Activated naive CD4-positive, alpha-beta T cell treated with anti-CD3 and anti-CD28 coated beads, Interleukin-2, amount 50 U/mL, for 16 hours (primary cell): ENCODE measurements around the gene KCNK15.

Source experiments
- DNase-seq: peaks from one replicate; pipeline ENCODE4 v3.0.0-alpha.2; 2020

Gene KCNK15

GRCh38 chr20:44790638-44791393 is 45.2 kb downstream of the KCNK15 start:
- no peak for DNase-seq

GRCh38 chr20:44792796-44793195 is 47.1 kb downstream of the KCNK15 start:
- no peak for DNase-seq

GRCh38 chr20:44795836-44796235 is 50.2 kb downstream of the KCNK15 start:
- no peak for DNase-seq

- DNase-seq, result no peak
Observed at GRCh38 chr20:44796311-44796710, 50.6 kb downstream of the KCNK15 start.

GRCh38 chr20:44796758-44797457 is 51.2 kb downstream of the KCNK15 start:
- no peak for DNase-seq

- no peak for DNase-seq
Observed at GRCh38 chr20:44799691-44800090, 54.0 kb downstream of the KCNK15 start.

GRCh38 chr20:44800391-44801046 is 54.9 kb downstream of the KCNK15 start:
- no peak for DNase-seq
